Epithelial cell of esophagus (primary cell): ENCODE results near the gene RNASEL.

Source experiments
- DNase-seq: peaks from one replicate; pipeline ENCODE4 v3.0.0; 2010; ENCODE audit warnings: low read depth
- H3K4me3 ChIP-seq: 2 replicates; pipeline ENCODE4 v1.5.1; 2011; ENCODE audit warnings: mild to moderate bottlenecking, low read length, control low read depth
- TF ChIP-seq, protein P1 (sequence below): IDR thresholded peaks from 2 replicates; pipeline ENCODE4 v1.5.1; 2011; ENCODE audit warnings: low read depth, mild to moderate bottlenecking, low read length, control low read depth, inconsistent platforms; ENCODE audit not compliant: insufficient read depth; ENCODE audit errors: missing control alignments

The RNASEL gene

DNA sequence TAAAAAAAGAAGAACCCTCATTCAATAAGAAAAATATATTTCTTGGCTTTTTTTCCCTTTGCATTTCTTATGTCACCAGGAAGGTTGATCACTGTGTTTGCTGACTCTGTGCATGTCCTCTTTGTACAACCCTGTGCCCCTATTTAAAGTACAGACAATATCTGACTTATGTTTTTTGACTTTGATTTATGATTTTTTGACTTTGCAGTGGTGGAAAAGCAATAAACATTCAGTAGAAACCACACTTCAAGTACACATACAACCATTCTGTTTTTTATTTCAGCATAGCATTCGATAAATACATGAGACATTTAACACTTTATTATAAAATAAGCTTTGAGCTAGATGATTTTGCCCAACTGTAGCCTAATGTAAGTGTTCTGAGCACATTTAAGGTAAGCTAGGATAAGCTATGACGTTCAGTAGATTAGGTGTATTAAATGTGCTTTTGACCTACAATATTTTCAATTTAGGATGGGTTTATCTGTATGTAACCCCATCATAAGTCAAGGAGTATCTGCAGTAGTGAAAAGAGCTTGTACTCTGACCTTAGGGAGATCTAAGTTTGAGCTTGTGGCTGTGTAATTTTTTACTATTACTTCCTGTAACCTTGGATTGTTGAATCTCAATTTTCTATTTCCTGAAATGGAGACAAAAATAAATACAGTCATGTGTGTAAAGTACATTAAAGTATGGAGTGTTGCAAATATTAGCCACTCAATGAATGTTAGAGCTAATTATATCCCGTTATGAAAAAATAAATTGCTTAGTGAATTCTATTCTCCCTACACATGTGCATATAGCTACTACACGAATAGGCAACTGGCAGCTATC lies 1.2 kb downstream of the RNASEL start:
- no peak for DNase-seq
- TF ChIP-seq, protein P1, sequence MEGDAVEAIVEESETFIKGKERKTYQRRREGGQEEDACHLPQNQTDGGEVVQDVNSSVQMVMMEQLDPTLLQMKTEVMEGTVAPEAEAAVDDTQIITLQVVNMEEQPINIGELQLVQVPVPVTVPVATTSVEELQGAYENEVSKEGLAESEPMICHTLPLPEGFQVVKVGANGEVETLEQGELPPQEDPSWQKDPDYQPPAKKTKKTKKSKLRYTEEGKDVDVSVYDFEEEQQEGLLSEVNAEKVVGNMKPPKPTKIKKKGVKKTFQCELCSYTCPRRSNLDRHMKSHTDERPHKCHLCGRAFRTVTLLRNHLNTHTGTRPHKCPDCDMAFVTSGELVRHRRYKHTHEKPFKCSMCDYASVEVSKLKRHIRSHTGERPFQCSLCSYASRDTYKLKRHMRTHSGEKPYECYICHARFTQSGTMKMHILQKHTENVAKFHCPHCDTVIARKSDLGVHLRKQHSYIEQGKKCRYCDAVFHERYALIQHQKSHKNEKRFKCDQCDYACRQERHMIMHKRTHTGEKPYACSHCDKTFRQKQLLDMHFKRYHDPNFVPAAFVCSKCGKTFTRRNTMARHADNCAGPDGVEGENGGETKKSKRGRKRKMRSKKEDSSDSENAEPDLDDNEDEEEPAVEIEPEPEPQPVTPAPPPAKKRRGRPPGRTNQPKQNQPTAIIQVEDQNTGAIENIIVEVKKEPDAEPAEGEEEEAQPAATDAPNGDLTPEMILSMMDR: no peak
- peak overlapping the region; percentile 79 for H3K4me3 ChIP-seq

DNA sequence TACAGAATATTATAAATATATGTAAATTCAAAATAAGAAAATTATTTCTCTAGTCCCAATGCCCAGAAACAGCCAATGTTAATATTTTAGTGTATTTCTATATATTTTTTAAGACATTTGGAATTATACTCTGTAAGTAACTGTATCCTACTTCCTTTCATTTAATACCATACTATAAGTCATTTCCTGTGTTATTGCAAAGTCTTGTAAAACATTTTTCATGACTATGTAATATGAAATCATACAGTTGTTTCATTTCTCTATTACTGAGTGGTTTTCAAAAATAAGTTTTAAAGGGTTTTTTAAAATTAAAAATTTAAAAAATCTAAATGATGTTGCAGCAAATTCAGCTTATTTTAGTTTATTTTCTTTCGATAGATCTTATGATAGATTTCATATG lies 2.0 kb downstream of the RNASEL start:
- DNase-seq: no peak
- H3K4me3 ChIP-seq: no peak overlapping the region
- TF ChIP-seq, protein P1: no peak

DNA sequence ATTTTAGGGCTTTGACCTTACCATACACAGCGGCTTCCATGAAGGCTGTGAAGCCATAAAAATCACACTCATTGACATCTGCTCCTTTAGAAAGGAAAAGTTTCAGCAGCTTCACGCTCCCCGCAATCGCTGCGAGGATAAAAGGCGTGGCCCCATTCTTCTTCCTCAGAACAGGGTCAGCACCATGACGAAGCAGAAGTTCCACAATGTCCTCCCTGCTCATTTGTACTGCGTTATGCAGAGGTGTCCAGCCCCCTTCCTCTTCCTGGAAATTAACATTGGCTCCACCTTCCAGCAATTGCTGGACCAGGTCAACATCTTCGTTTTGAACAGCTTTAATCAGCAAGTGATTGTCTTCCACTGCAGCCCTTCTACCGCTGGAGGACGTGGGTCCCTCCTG lies 2.7 kb downstream of the RNASEL start:
- TF ChIP-seq, protein P1: no peak

DNA sequence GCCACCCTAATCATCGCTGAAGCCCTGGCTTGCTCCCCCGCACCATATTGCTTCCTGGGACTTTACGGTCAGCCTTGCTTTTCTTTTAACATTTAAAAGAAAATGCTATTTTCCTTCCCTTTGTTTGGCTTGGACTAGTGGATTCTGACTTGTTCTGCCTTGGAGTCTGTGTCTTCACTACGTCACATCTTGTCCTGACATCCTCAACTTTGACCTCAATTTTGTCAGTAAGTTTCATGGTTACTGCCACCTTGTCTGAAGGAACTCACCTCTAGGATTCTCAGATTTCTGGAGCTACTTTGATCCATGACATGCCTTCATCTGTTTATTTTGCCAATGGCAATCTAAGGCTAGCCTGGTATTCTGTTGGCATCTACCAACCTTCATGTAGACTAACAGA lies 4.3 kb downstream of the RNASEL start:
- H3K4me3 ChIP-seq: no peak overlapping the region
- DNase-seq: no peak
- TF ChIP-seq, protein P1: no peak

More for the DNA sequence above, 2.7 kb downstream of the RNASEL start:
- no peak for DNase-seq
- H3K4me3 ChIP-seq: no peak overlapping the region

DNA sequence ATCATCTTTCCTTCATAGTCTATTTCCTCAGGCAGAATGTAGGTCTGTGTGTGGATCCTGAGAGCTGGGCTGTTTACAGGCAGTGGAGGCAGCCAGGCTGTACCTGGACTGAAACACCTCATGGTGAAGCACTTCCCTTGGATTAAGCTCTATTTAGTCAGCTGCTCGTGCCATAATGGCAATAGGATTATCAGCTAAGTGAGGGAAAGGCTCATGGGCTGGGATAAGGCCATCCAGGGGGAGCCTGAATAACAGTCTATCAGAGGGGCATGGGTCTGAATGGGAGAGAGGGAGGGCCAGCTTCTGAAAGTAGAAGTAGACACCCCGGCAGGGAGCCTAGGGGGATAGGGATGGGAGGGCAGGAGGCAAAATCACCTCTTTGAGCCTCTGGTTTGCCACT lies 8.3 kb downstream of the RNASEL start:
- no peak overlapping the region for H3K4me3 ChIP-seq
- DNase-seq: no peak
- TF ChIP-seq, protein P1: no peak

DNA sequence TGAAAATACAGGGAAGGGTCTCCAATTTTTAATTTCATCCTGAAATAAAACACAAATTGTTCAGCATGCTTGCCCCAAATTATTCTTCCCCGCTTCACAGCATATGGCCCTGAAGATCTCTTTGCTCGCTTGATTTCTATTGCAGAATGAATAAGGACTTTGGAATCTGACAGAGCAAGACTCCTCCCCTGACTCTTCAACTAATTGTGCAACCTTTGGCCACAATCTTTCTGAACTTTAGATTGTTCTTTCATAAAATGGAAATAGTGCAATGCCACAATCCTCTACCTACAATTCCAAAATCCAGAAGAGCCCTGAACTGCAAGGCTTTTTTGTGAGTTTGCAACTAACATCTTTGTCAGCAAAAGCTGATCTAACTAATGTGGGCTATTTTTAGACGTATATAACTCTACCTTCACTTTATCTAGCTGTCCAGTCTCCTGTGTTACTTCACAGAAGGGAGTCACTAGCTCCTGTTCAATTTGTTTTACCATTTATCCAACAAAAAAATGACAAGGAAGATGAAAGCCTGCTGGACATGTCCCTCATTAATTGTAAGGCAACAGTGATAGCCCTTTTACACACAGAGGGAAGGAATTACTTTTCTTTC lies 13.4 kb downstream of the RNASEL start:
- DNase-seq: peak; percentile 82
- no peak overlapping the region for H3K4me3 ChIP-seq
- TF ChIP-seq, protein P1: no peak

DNA sequence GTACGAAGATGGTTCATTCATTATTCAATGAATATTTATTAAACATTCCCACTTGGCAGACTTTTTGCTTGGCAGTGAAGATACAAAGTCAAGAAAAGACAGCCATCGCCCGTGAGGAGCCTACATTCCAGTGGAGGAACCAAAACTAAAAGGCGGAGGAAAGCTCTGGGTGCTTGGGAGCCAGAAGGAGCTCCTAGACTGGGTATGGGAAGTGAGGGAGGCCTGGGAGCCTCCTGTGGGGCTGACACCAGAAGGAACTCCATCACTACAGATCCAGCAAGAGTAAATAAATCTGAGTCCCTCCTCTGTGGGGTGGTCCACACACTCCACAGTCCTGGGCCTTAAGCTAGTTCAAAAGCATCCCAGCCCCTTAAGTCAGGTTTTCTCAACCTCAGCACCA lies 14.9 kb downstream of the RNASEL start:
- no peak for DNase-seq
- no peak overlapping the region for H3K4me3 ChIP-seq
- TF ChIP-seq, protein P1: no peak
